ENCODE measurements around the gene COBL. TPM values are rescaled to one million over a fixed set of nuclear protein-coding genes. Genes with fewer than 3 reads are reported as not detected.

Gene COBL
- total and polyA plus RNA-seq, 10 of the 15 experiments (the other 5 are each of a cell fraction or from before 2014, with no cell fraction given): 0.21 TPM; not detected in 9

DNA sequence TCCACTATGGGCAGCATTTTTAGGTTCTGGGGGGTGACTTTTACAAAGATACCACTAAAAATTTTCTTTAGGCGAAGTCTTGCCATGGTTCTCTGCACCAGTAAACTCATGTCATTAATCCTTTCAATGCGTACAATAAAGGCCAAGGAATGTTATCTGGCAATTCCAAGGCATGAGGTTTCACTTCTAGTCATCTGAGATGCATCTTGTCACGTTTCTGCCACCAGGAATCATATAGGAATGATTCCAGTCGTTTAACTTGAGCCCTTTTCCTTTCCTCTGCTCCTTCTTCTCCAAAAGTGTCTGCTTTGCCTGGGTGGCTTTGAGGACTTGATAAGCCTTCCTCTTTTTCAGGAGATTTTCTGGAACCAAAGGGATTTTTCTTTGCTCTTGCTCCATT is 56.8 kb downstream of the COBL start:
- no peak for FAIRE-seq
- ATAC-seq: no peak

More for the DNA sequence above, 56.8 kb downstream of the COBL start:
- no peaks in the 10 kb centered on the region for H3K36me3 ChIP-seq (ENCODE audit: control insufficient read depth in 2 of 2, insufficient read depth in 2 of 2, low read length in 1 of 2)
- no peak overlapping the region for H3K4me3 ChIP-seq
- H3K27ac ChIP-seq (ENCODE audit: control insufficient read depth, insufficient read depth): no peak overlapping the region
- H3K9me3 ChIP-seq (replicated peaks; ENCODE audit: control insufficient read depth, insufficient read depth, low read length): no peaks in the 10 kb centered on the region
- 0% methylated on average over 4 of the region's 4 CpGs for WGBS (ENCODE audit: insufficient coverage, insufficient replicate concordance, low lambda C conversion rate, missing lambda C conversion rate)
- no peak for DNase-seq (ENCODE audit: low read depth, low spot score)
- RAD21 ChIA-PET (ENCODE audit: unreplicated experiment): no interaction called here
- intact Hi-C loops (cut with micrococcal nuclease; ENCODE audit: unreplicated experiment): no loop called here
- CTCF ChIA-PET: interaction anchor here (0.8 kb wide), 1 partner anchor 9 kb away, joined by 3 read pairs; no protein-coding TSS in a partner anchor
- H2AFZ ChIP-seq (ENCODE audit: control insufficient read depth, low read depth, low read length): no peak overlapping the region
- POLR2A ChIA-PET: no interaction called here
- H3K27me3 ChIP-seq (replicated peaks in 1 of 2; ENCODE audit: control insufficient read depth in 2 of 2, insufficient read depth in 2 of 2, low read length in 1 of 2): no peaks in the 10 kb centered on the region; a peak in 1 of 4 replicates
- no peak overlapping the region for H3K9ac ChIP-seq (ENCODE audit: control insufficient read depth, insufficient read depth, low read length)
- no TSS peak for BruUV-seq (replicated peaks)
- SMC1A ChIA-PET (ENCODE audit: uncharacterized antibody, unreplicated experiment): no interaction called here
- no peaks in the 10 kb centered on the region for H3K4me1 ChIP-seq (ENCODE audit: control insufficient read depth, insufficient read depth, low read length)
- no peaks in the 10 kb centered on the region for H3K79me2 ChIP-seq (ENCODE audit: control insufficient read depth, insufficient read depth, low read length)
- no peak overlapping the region for H3K4me2 ChIP-seq (ENCODE audit: control insufficient read depth, insufficient read depth)
- in situ Hi-C loops (cut with MboI): no loop called here
- H4K20me1 ChIP-seq (ENCODE audit: control insufficient read depth, insufficient read depth): no peaks in the 10 kb centered on the region
- TF ChIP-seq, protein P1, sequence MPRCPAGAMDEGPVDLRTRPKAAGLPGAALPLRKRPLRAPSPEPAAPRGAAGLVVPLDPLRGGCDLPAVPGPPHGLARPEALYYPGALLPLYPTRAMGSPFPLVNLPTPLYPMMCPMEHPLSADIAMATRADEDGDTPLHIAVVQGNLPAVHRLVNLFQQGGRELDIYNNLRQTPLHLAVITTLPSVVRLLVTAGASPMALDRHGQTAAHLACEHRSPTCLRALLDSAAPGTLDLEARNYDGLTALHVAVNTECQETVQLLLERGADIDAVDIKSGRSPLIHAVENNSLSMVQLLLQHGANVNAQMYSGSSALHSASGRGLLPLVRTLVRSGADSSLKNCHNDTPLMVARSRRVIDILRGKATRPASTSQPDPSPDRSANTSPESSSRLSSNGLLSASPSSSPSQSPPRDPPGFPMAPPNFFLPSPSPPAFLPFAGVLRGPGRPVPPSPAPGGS (IDR thresholded peaks at IDR 0.05; ENCODE audit: borderline replicate concordance, insufficient read depth, low read depth, low read length, poor library complexity, severe bottlenecking): no peak
- TF ChIP-seq RAD21 (IDR thresholded peaks at IDR 0.05; ENCODE audit: insufficient read depth, low read depth, low read length) (no peak), WRNIP1 (IDR thresholded peaks at IDR 0.05; ENCODE audit: borderline replicate concordance, low read depth, low read length) (no peak), IKZF2 (IDR thresholded peaks at IDR 0.05) (no peak), NFYB (IDR thresholded peaks at IDR 0.05; ENCODE audit: insufficient read depth, low read depth, low read length) (no peak)
- TF ChIP-seq, protein P2, sequence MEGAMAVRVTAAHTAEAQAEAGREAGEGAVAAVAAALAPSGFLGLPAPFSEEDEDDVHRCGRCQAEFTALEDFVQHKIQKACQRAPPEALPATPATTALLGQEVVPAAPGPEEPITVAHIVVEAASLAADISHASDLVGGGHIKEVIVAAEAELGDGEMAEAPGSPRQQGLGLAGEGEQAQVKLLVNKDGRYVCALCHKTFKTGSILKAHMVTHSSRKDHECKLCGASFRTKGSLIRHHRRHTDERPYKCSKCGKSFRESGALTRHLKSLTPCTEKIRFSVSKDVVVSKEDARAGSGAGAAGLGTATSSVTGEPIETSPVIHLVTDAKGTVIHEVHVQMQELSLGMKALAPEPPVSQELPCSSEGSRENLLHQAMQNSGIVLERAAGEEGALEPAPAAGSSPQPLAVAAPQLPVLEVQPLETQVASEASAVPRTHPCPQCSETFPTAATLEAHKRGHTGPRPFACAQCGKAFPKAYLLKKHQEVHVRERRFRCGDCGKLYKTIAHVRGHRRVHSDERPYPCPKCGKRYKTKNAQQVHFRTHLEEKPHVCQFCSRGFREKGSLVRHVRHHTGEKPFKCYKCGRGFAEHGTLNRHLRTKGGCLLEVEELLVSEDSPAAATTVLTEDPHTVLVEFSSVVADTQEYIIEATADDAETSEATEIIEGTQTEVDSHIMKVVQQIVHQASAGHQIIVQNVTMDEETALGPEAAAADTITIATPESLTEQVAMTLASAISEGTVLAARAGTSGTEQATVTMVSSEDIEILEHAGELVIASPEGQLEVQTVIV (IDR thresholded peaks at IDR 0.05; ENCODE audit: borderline replicate concordance, partially characterized antibody): no peak

Data from GM12878 (cell line).